ENCODE measurements around the gene FABP2. TPM values are rescaled to one million over a fixed set of nuclear protein-coding genes. Genes with fewer than 3 reads are reported as not detected.
"Not testable (repeated sequence)": the region's sequence is repeated elsewhere in the genome, so short reads cannot be mapped to it uniquely, and the experiment has no call there.

Gene FABP2
- total RNA-seq (1 to 10 TPM in 1 of 10 donors, under 1 TPM in 2, not detected in 7; 0.09 to 2.2 (median 0.15) TPM), polyA plus RNA-seq (1 to 10 TPM in 1 of 2 donors, under 1 TPM in 1; 0.01 to 1.3 TPM)
- long read RNA-seq, donor 1, result 0 reads
- long read RNA-seq, donor 2, result 0 reads
- long read RNA-seq, donor 3, result 0 reads

GRCh38 chr4:119321921-119322687 is at the start of gene FABP2:
Gene FABP2, minus strand, starts transcription at chr4:119322138. Its CDS starts 36 bp downstream, at chr4:119322102.
- no peaks in the 10 kb centered on the region for H3K36me3 ChIP-seq
- WGBS, 2 donors, result 84 to 88% methylated on average over 6 of the region's 6 CpGs
- H3K27ac ChIP-seq, result no peak within 1 kb of the TSS
- no peak for TF ChIP-seq CTCF (IDR thresholded peaks at IDR 0.05)
- H3K9me3 ChIP-seq, result no peaks in the 10 kb centered on the region
- no peaks in the 10 kb centered on the region for H3K27me3 ChIP-seq
- DNase-seq (no peak), ATAC-seq (no peak)
- intact Hi-C loops (cut with DNase I), result no loop called here
- no peak within 1 kb of the TSS for H3K4me3 ChIP-seq
- H3K4me1 ChIP-seq, result no peaks in the 10 kb centered on the region

- peak overlapping the region in 5 of 10 donors; percentile 1 to 81 (median 57) for H3K27ac ChIP-seq
- peak; percentile 52 to 92 (median 88) for ATAC-seq
- intact Hi-C loops (cut with DNase I), result loop anchor here in 2 of 10 donors (10.0 kb wide), 1 partner anchor 56 kb away; no protein-coding TSS in a partner anchor
Observed at GRCh38 chr4:119370951-119371683, 49.2 kb upstream of the FABP2 start.

GRCh38 chr4:119370392-119370791 is 48.5 kb upstream of the FABP2 start:
- intact Hi-C loops (cut with DNase I), result loop anchor here in 2 of 10 donors (10.0 kb wide), 1 partner anchor 56 kb away; no protein-coding TSS in a partner anchor
- not testable (repeated sequence) for H3K9me3 ChIP-seq, H3K27me3 ChIP-seq, H3K36me3 ChIP-seq
- 17 to 19% methylated on average over 5 of the region's 5 CpGs for WGBS, 2 donors
- peak overlapping the region in 5 of 10 donors; percentile 10 to 39 (median 21) for H3K4me3 ChIP-seq
- H3K27ac ChIP-seq, result peak overlapping the region in 4 of 10 donors; percentile 52 to 81 (median 58)
- peak in 7 of 8 donors; percentile 46 to 79 (median 71) for ATAC-seq
- peak in 1 of 2 donors; percentile 6 for DNase-seq
- peaks cover 0 to 11% (median 0%) of the 10 kb centered on the region in 9 donors for H3K4me1 ChIP-seq

More at GRCh38 chr4:119370951-119371683, 49.2 kb upstream of the FABP2 start:
- H3K27me3 ChIP-seq, H3K36me3 ChIP-seq, H3K9me3 ChIP-seq, DNase-seq: not testable (repeated sequence)
- WGBS, 2 donors, result 23 to 49% methylated on average over 3 of the region's 3 CpGs
- Histone ChIP-seq H3K4me3 (peak overlapping the region in 5 of 10 donors; percentile 10 to 39 (median 21)), H3K4me1 (peaks cover 0 to 11% (median 0%) of the 10 kb centered on the region in 9 donors)

GRCh38 chr4:119366802-119367201 is 44.9 kb upstream of the FABP2 start:
- 70 to 80% methylated on average over 7 of the region's 7 CpGs for WGBS, 2 donors
- not testable (repeated sequence) for DNase-seq, ATAC-seq

GRCh38 chr4:119364203-119364602 is 42.3 kb upstream of the FABP2 start:
- ATAC-seq; intact Hi-C loops (cut with DNase I); H3K4me3 ChIP-seq; H3K27ac ChIP-seq; H3K27me3 ChIP-seq; H3K36me3 ChIP-seq; H3K4me1 ChIP-seq; H3K9me3 ChIP-seq; DNase-seq: not testable (repeated sequence)
- 85 to 86% methylated on average over 1 of the region's 1 CpG for WGBS, 2 donors

More at GRCh38 chr4:119366802-119367201, 44.9 kb upstream of the FABP2 start:
- H3K36me3 ChIP-seq; H3K4me3 ChIP-seq; H3K9me3 ChIP-seq; H3K27ac ChIP-seq; intact Hi-C loops (cut with DNase I); H3K27me3 ChIP-seq: not testable (repeated sequence)
- peaks cover 0 to 17% (median 0%) of the 10 kb centered on the region in 9 donors for H3K4me1 ChIP-seq

GRCh38 chr4:119363372-119363771 is 41.4 kb upstream of the FABP2 start:
- H3K36me3 ChIP-seq; H3K9me3 ChIP-seq; intact Hi-C loops (cut with DNase I); H3K4me3 ChIP-seq; H3K27me3 ChIP-seq; DNase-seq; H3K27ac ChIP-seq; H3K4me1 ChIP-seq; ATAC-seq: not testable (repeated sequence)
- 77 to 79% methylated on average over 6 of the region's 6 CpGs for WGBS, 2 donors

- DNase-seq; H3K27me3 ChIP-seq; H3K4me3 ChIP-seq; H3K36me3 ChIP-seq; H3K9me3 ChIP-seq; H3K4me1 ChIP-seq; intact Hi-C loops (cut with DNase I); H3K27ac ChIP-seq: not testable (repeated sequence)
- WGBS, 2 donors, result 51 to 73% methylated on average over 3 of the region's 3 CpGs
- ATAC-seq, result peak in 4 of 8 donors; percentile 14 to 68 (median 52)
Observed at GRCh38 chr4:119362413-119362812, 40.5 kb upstream of the FABP2 start.

- H3K4me3 ChIP-seq; H3K9me3 ChIP-seq; H3K27me3 ChIP-seq; intact Hi-C loops (cut with DNase I); DNase-seq; H3K27ac ChIP-seq; H3K36me3 ChIP-seq: not testable (repeated sequence)
- H3K4me1 ChIP-seq, result peaks cover 0 to 14% (median 3%) of the 10 kb centered on the region in 9 donors
- peak in 2 of 8 donors; percentile 45 to 56 for ATAC-seq
- 35 to 53% methylated on average over 2 of the region's 2 CpGs for WGBS, 2 donors
Observed at GRCh38 chr4:119359873-119360272, 37.9 kb upstream of the FABP2 start.

- H3K36me3 ChIP-seq; ATAC-seq; intact Hi-C loops (cut with DNase I); H3K9me3 ChIP-seq; H3K27me3 ChIP-seq; H3K4me3 ChIP-seq; DNase-seq: not testable (repeated sequence)
- WGBS, 2 donors, result 89 to 96% methylated on average over 1 of the region's 1 CpG
- H3K27ac ChIP-seq, result peak overlapping the region in 3 of 10 donors; percentile 3 to 39 (median 28)
- H3K4me1 ChIP-seq, result peaks cover 0 to 14% (median 0%) of the 10 kb centered on the region in 9 donors
Observed at GRCh38 chr4:119356796-119357195, 34.9 kb upstream of the FABP2 start.

Data from heart right ventricle (tissue), 16 donors.